Measurements from ENCODE around the gene ZNF595. TPM values are rescaled to one million over a fixed set of nuclear protein-coding genes. Genes with fewer than 3 reads are reported as not detected.
"Not testable (repeated sequence)": the region's sequence is repeated elsewhere in the genome, so short reads cannot be mapped to it uniquely, and the experiment has no call there.

Gene ZNF595
- 4.9 TPM for total RNA-seq (2013)
- polyA plus RNA-seq (1 to 10 TPM in 2 of 3 donors, under 1 TPM in 1; 0.58 to 7.3 (median 1.6) TPM), polyA minus RNA-seq (2.1 and 3.1 TPM in 2 replicates), total RNA-seq (0.70 to 4.5 (median 2.4) reads per million in 11 experiments)

DNA sequence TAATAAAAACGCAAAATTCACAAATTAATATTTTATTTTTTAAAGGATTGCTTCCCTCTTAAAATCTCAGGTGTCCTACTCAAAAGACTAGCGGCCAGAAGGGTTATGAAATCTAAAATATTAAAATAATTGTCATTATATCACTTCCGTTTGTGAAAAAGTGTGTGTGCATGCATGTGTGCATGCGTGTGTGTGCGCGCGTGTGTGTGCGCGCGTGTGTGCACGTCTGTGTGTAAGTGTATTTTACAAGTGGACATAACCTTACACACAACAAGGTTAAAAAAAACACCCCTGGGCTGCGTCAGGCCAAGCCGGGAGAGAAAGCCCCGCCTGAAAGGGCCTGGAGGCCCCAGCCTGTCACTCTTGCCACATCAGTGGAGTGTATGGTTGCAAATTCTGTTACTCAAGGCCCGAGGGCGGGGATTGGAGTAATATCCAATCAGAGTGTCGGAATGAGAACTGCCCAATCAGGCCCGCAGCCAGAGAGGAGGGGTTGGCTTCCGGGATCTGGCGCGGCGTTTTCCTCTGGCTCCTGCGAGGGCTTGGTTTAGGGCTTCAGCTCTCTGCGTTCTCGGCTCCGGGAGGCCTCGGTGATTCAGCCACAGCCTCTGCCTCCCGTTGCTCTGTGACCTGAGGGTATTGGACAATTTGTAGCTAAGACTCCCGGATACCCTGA is at the start of gene ZNF595:
ZNF595 (plus strand) TSS at position 518 of the 676 bp plus-strand sequence. CDS start 168 bp downstream, outside the sequence.
- H3K79me2 ChIP-seq (ENCODE audit: insufficient read depth, low read length); H3K4me3 Mint-ChIP-seq; H3K27ac Mint-ChIP-seq; H3K9ac ChIP-seq (ENCODE audit: insufficient read depth, low read length, poor library complexity, severe bottlenecking); H3K36me3 ChIP-seq (replicated peaks in 1 of 2; ENCODE audit: control insufficient read depth in 1 of 2, insufficient read depth in 2 of 2, low read length in 2 of 2); DNase-seq; H4K20me1 ChIP-seq (ENCODE audit: insufficient read depth, low read length); H3K4me1 Mint-ChIP-seq; H2AFZ ChIP-seq (ENCODE audit: insufficient read depth, low read depth, low read length, poor library complexity, severe bottlenecking); H3K27ac ChIP-seq (ENCODE audit: low read depth in 1 of 2, low read length in 2 of 2); intact Hi-C loops (cut with micrococcal nuclease); H3K4me2 ChIP-seq (replicated peaks; ENCODE audit: extremely low read depth, low read length, poor library complexity, severe bottlenecking); H3K9me3 Mint-ChIP-seq; H3K27me3 ChIP-seq (ENCODE audit: control insufficient read depth in 2 of 2, insufficient read depth in 2 of 2, low read length in 2 of 2); H3K27me3 Mint-ChIP-seq (ENCODE audit: low read depth in 3 of 3); H3K36me3 Mint-ChIP-seq; H3K4me1 ChIP-seq (ENCODE audit: control insufficient read depth in 1 of 2, insufficient read depth in 2 of 2, low read length in 2 of 2): not testable (repeated sequence)
- Histone ChIP-seq H3K9me3 (replicated peaks in 1 of 2; ENCODE audit: control insufficient read depth in 1 of 2, insufficient read depth in 1 of 2, low read length in 2 of 2) (peaks cover 3 to 12% of the 10 kb centered on the region in 2 donors), H3K4me3 (replicated peaks in 1 of 3; ENCODE audit: low read depth in 2 of 3, low read length in 3 of 3) (peak within 1 kb of the TSS in 1 of 3 experiments; percentile 18)
- WGBS (ENCODE audit: insufficient coverage): 96% methylated on average over 5 of the region's 29 CpGs

GRCh38 chr4:9937-10870 is 42.9 kb upstream of the ZNF595 start:
- H4K20me1 ChIP-seq (ENCODE audit: insufficient read depth, low read length); H3K27ac ChIP-seq (ENCODE audit: low read depth in 1 of 2, low read length in 2 of 2); H3K9ac ChIP-seq (ENCODE audit: insufficient read depth, low read length, poor library complexity, severe bottlenecking); H3K4me1 Mint-ChIP-seq; H2AFZ ChIP-seq (ENCODE audit: insufficient read depth, low read depth, low read length, poor library complexity, severe bottlenecking); H3K4me3 ChIP-seq (replicated peaks in 1 of 3; ENCODE audit: low read depth in 2 of 3, low read length in 3 of 3); H3K79me2 ChIP-seq (ENCODE audit: insufficient read depth, low read length); H3K27me3 ChIP-seq (ENCODE audit: control insufficient read depth in 2 of 2, insufficient read depth in 2 of 2, low read length in 2 of 2); H3K4me3 Mint-ChIP-seq; intact Hi-C loops (cut with micrococcal nuclease); H3K4me1 ChIP-seq (ENCODE audit: control insufficient read depth in 1 of 2, insufficient read depth in 2 of 2, low read length in 2 of 2); DNase-seq; H3K27ac Mint-ChIP-seq; H3K36me3 Mint-ChIP-seq; H3K36me3 ChIP-seq (replicated peaks in 1 of 2; ENCODE audit: control insufficient read depth in 1 of 2, insufficient read depth in 2 of 2, low read length in 2 of 2); H3K4me2 ChIP-seq (replicated peaks; ENCODE audit: extremely low read depth, low read length, poor library complexity, severe bottlenecking); H3K27me3 Mint-ChIP-seq (ENCODE audit: low read depth in 3 of 3): not testable (repeated sequence)
- H3K9me3 Mint-ChIP-seq: peaks cover 0 to 13% (median 7%) of the 10 kb centered on the region in 7 donors
- WGBS (ENCODE audit: insufficient coverage): 75% methylated on average over 46 of the region's 90 CpGs
- peaks cover 11 to 12% of the 10 kb centered on the region in 2 donors for H3K9me3 ChIP-seq (replicated peaks in 1 of 2; ENCODE audit: control insufficient read depth in 1 of 2, insufficient read depth in 1 of 2, low read length in 2 of 2)

DNA sequence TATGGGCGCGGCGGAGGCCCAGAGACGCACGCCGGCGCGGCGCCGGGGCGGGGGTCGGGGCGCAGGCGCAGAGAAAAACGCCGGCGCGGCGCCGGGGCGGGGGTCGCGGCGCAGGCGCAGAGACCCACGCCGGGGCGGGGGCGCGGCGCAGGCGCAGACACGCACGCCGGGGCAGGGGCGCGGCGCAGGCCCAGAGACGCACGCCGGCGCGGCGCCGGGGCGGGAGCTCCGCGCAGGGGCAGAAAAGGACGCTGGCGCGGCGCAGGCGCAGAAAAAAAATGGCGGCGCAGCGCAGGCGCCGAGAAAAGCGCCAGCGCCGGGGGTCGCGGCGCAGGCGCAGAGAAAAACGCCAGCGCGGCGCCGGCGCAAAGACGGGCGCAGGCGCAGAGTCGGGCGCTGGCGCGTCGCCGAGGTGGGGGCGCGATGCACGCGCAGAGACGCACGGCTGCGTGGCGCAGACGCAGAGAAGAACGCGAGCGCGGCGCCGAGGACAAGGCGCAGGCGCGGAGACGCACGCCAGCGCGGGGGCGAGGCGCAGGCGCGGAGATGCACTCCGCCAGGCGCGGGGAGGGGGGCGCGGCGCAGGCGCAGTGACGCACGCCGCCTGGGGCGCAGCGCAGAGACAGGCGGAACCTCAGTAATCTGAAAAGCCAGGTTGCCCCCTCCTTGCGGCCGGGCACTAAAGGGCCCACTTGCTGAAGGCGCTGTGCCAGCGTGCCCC is 41.9 kb upstream of the ZNF595 start:
- H3K9me3 Mint-ChIP-seq: peaks cover 0 to 13% (median 7%) of the 10 kb centered on the region in 7 donors
- H3K79me2 ChIP-seq (ENCODE audit: insufficient read depth, low read length); intact Hi-C loops (cut with micrococcal nuclease); H3K27ac Mint-ChIP-seq; H3K27ac ChIP-seq (ENCODE audit: low read depth in 1 of 2, low read length in 2 of 2); H3K4me2 ChIP-seq (replicated peaks; ENCODE audit: extremely low read depth, low read length, poor library complexity, severe bottlenecking); H4K20me1 ChIP-seq (ENCODE audit: insufficient read depth, low read length); H3K36me3 Mint-ChIP-seq; H3K27me3 ChIP-seq (ENCODE audit: control insufficient read depth in 2 of 2, insufficient read depth in 2 of 2, low read length in 2 of 2); H3K36me3 ChIP-seq (replicated peaks in 1 of 2; ENCODE audit: control insufficient read depth in 1 of 2, insufficient read depth in 2 of 2, low read length in 2 of 2); DNase-seq; H3K27me3 Mint-ChIP-seq (ENCODE audit: low read depth in 3 of 3); H3K9ac ChIP-seq (ENCODE audit: insufficient read depth, low read length, poor library complexity, severe bottlenecking); H2AFZ ChIP-seq (ENCODE audit: insufficient read depth, low read depth, low read length, poor library complexity, severe bottlenecking); H3K4me1 ChIP-seq (ENCODE audit: control insufficient read depth in 1 of 2, insufficient read depth in 2 of 2, low read length in 2 of 2); H3K4me3 ChIP-seq (replicated peaks in 1 of 3; ENCODE audit: low read depth in 2 of 3, low read length in 3 of 3); H3K4me1 Mint-ChIP-seq; H3K4me3 Mint-ChIP-seq: not testable (repeated sequence)
- whole genome bisulfite sequencing (ENCODE audit: insufficient coverage): 65% methylated on average over 19 of the region's 123 CpGs
- peaks cover 11 to 12% of the 10 kb centered on the region in 2 donors for H3K9me3 ChIP-seq (replicated peaks in 1 of 2; ENCODE audit: control insufficient read depth in 1 of 2, insufficient read depth in 1 of 2, low read length in 2 of 2)
